HG02763 (cell line): Measurements from ENCODE around the gene NDUFAF3.

Source experiments
- ATAC-seq: cut with Tn5 transposase; IDR thresholded peaks from one replicate; pipeline ENCODE4 v1.9.1; 2021; ENCODE audit warnings: mild to moderate bottlenecking, moderate library complexity; ENCODE audit not compliant: unreplicated experiment

NDUFAF3 gene

DNA sequence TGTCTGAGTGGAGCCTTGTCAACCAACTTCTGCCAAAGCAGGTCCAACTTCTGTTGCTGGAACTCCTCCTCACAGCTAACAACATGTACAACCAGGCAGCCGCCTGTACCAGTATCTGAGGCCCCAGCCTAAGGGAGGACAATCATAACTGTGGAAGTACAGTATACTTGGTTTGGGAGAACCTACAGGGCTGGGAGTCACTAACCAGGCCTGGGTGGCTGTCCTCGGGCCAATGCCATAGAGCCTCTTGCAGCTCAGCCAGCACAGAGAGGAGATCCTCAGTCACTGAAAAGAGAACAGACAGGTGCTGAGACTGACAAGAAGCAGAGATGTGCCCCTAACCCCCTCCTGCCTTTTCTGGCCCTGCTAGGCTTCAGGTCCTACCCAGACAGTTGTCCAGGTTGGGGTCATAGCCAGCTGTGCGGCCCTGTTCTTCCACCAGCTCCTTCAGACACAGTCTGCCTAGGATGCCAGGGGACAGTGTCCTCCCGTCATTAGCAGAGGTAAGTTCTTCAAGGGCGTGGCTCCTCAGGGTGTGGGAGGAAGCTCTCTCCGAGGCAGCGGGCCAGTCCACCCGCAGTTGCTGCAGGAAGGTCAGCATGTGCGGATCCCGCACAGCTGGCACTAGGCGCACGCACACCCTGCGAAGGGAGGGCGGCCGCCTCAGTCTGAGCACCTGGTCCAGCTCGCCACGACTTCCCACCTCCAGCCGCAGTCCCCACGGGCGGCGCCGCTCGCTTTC, 4.5 kb upstream of the NDUFAF3 start:
- ATAC-seq, result no peak

DNA sequence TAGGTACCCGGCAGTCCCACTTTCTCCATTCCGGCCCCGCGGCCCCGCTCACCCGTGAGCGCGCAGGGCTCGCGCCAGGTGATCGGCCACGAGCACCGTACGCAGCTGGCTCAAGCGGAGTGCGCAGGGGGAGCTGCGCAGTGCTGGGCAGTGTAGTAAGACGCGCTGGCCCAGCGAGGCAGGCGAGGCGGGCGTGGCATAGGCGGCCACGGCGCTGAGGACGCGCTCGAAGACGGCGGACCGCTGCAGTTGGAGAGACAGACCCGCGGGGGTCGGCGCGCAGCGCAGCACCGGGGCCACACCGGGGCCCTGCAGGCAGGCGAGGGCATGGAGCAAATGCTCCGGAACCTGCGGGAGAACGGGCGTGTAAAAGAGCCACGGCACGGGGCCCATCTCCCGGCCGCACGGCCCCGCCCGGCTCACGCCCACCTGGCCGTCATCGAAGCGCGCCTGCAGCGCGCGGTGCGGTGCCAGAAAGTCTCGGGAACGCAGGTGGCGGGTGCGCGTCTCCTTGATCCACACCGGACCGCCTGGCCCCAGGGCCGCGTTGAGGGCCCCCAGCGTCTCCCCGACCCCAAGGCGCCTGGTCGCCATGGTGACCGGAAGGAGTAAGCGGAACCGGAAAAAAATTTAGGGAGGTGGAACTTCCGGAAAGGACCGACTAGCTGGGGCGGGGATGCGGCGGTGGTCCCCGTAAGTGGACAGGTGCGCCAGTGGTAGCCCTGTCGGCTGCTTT, 3.8 kb upstream of the NDUFAF3 start, which contains the start of gene DALRD3:
DALRD3 (minus strand) TSS at position 610 of the 736 bp plus-strand sequence; CDS start at position 594, 16 bp downstream.
- ATAC-seq, result no peak

GRCh38 chr3:49018707-49019006, 3.3 kb upstream of the NDUFAF3 start:
- ATAC-seq, result no peak

DNA sequence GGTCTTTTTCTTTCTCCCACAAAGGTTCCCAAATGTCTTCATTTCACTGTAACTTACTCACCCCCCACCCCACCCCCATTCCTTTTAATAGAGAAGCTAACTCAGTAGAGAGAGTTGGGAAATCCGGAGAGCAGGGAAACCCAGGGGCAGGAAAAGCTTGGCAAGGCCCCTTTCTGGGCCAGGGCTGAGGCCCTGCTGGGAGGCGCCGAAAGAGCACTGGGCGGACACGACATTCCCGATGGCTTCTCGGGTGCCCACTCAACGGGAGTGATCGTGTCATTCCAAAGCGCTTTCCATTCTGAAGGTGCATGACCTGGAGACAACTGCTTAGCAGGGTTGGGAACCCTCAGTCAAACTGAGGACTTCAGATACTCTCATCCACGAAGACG, 2.0 kb upstream of the NDUFAF3 start:
- no peak for ATAC-seq

DNA sequence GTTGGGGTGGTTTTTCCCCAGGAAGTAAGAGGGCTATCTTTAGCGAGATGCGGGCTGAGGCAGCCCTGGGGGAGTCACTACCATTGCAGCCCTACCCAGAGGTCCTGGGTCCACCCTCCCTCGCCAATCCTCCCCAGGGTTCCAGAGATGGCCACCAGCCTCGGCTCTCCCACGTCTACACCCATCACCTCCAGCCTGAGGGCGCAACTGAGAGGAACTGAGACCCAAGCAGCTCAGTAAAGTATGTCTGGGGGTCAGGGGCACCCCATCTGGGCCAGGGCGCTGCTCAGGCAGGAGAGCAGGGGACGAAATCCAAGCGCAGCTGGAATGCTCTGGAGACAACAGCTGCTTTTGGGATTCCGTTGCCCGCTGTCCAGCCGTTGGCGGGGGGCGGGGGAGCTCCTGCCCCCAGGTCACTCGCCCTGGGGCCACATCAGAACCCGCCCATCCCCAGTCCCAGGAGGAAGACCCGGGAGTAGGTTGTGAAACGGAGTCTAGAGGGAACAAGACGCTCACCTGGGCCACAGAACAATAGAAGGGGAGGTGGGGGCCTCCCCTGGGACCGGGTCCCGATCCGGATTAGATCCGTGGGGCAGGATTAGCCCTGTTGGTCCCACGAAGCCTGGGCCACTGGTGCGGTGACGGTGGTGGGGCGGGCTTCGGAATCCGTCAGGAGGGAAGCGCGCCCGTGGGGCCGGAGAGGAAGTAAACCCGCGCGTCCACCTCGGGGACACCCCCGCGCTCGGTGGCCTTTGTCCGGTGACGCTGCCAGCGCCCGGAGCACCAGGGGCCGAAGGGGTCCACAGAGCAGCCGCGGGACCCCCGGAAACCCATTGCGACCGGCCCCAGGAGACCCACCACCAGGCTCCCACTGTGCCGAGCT, 1.4 kb upstream of the NDUFAF3 start:
- ATAC-seq, result peak; percentile 2

DNA sequence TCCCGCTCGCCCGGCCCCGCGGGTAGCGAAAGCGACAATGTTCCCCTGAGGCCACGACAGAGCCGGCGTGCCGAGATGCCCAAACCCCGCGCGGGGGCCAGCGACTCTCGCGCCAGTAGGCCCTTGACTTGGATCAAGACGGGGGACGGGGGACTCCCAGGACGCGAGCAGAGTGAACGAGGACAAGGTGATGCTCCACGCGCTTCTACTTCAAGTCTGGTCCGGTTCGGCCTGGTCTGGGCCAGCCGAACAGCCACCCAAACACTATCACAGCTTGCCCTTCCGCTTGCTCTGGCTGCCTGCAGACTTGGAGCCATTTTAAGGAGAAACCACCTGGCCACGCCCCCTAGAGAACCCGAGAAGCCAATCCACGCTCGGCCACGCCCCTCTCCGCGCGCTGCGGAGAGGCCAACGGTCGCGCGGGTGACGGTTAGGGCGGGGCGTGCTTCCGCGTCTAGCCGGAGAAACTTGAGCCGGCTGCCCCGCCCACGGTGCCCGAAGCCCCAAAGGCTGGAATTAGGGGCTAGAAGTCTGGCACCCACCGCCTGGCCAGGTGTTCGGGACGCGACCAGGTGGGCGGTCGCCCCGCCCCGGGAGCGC, 608 bp upstream of the NDUFAF3 start:
- peak; percentile 56 for ATAC-seq

DNA sequence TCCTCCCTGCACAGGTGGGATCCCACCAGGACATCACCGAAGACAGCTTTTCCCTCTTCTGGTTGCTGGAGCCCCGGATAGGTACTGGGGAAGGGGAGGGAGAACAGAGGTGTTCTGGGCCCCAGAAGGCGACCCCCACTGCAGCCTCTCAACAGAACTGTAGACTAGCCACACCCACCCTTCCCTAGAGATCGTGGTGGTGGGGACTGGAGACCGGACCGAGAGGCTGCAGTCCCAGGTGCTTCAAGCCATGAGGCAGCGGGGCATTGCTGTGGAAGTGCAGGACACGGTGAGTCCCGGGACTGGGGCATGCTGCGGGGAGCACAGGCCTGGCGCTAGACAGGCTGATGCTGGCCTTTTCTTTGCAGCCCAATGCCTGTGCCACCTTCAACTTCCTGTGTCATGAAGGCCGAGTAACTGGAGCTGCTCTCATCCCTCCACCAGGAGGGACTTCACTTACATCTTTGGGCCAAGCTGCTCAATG, 809 bp downstream of the NDUFAF3 start:
- ATAC-seq, result no peak

- no peak for ATAC-seq
Observed at GRCh38 chr3:49023775-49024174, 1.9 kb downstream of the NDUFAF3 start.

GRCh38 chr3:49024449-49024848, 2.5 kb downstream of the NDUFAF3 start:
- no peak for ATAC-seq

DNA sequence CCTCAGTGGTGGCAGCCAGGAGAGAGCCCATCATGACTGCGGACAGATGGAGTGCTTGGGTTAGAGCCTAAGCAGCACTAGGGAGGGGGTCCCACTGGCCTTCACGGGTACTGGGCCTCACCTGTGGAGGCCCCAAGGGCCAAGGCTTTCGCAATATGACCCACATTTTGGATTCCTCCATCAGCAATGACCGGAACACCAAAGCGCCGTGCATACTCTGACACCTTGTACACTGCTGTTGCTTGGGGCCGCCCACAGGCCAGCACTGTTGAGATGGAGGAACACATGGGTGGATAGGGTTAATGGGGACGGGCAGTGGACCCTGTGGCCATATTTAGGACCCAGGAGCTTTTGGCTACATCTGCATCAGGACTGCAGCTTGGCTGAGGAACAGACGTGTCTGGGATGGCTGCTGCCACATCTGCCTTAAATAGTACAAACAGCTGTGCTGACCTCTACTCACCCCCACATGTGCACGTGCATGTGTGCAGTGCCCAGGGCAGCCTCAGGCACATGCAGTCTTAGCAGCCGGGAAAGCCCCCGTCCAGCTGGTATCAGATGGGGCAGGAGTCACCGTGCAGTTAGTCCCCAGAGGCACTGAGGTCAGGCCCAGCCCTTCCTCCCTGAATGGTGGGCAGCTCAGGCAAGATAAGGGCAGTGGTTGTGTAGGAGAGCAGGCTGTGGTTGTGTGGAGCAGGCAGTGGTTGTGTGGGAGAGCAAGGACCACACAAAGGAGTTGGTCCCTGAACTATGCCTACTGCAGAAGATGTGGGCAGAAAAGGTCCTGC, 3.3 kb downstream of the NDUFAF3 start:
- no peak for ATAC-seq

DNA sequence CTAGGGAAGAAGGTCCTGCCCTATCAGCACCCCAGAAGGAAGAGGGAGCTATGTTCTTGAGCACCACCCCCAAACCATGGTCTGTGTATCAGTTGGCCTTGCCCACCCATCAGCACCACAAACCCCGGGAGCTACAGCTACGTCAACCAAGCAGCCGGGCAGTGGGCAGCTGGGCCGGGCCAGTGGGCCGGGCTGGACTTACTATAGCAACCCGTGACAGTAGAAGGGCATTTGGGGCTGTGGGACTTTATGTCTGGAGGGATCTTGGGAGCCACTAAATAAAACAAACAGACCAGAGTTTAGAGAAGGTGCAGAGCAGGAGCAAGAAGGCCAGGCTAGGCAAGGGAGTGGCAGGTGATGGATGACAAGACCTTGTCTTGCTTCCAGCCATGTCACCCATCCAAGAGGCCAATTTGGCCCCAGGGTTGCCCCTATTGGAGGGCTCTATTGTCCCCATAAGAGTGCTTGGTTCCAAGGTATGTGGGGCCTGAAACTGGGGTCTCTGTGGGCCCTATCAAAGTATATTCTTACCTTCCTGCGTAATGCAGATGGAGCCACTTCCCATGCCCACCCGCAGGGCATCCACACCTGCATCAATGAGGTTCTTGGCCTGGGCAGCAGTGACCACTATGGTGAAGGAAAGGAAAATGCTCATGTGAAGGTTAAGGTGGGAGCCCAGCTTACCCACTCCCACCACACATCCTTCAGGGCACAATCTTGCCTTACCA, 4.0 kb downstream of the NDUFAF3 start:
- ATAC-seq, result no peak

DNA sequence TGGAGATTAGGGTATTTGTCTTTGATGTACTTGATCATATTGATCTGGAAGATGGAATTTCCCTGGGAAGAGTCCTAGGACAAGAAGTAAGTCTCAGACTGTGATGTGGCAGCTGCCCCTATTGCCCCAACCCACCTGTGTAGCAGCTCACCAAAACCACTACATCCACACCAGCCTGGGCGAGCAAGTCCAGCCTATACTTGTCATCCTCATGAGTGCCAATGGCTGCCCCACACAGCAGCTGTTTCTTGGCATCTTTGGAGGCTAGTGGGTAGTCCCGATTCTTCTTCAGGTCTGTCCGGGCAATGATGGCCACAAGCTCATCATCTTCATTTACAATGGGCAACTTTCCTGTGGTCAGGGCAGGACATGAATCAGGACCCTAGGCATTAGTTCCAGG, 4.6 kb downstream of the NDUFAF3 start:
- no peak for ATAC-seq

- ATAC-seq, result no peak
Observed at GRCh38 chr3:49027634-49028033, 5.7 kb downstream of the NDUFAF3 start.

DNA sequence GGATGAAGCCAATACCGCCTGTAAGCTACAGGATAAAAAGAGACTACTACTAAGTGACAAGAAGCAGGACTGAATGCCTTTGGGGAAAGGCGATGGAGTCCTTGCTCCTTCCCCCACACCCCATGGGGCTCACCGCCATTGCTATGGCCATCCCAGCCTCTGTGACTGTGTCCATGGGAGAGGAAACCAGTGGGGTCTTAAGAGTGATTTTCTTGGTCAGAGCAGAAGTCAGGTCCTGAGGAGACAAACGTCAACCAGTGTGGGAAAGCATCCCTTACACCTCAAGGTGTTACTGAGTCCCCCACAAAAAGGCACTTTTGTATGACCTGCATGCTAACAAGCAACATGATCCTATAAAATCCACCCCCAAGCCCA, 6.4 kb downstream of the NDUFAF3 start:
- ATAC-seq, result no peak

DNA sequence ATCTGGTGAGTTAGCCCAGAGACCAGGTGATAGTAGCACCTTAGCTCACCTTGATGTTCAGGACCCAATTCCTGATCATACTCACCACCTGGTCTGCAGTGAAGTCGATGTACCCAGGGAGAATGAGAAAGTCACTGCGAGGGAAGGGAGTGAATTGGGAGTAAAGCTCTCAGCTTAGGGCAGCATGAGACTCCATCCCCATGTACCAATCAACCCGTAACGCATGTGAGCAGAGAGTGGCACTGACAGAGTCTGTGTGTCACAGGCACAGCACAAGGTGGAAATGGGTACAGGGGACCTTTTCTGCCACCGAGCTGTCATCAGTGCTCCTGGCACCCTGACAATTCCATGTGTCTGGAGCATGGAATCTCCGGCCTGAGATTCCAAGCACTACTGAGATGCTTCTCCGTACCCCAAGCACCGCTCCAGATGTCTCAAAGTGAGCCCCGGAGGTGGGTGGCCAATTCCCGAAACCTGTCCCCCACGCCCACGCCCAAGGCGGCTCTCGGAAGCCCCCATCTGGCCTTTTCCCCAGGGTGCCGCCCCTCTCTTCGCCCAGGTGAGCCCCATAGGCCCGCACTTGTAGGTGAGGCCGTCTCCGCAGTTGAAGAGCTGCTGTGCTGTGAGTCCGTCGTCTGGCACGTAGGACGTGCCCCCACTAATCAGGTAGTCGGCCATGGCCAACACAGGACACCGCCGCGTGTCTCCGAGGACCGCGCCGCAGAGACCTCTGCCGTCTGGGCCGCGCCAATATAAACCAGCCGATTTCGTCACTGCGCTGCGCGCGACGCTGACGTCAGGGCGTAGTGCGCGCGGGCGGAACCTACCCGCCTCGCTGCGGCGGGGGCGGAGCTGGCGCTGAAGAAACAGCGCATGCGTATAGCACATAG, 7.0 kb downstream of the NDUFAF3 start, which contains the start of gene IMPDH2:
IMPDH2 (minus strand) TSS at position 726 of the 890 bp plus-strand sequence; CDS start at position 678, 48 bp downstream.
- peak; percentile 91 for ATAC-seq

GRCh38 chr3:49029563-49029884, 7.6 kb downstream of the NDUFAF3 start:
- ATAC-seq, result no peak

- no peak for ATAC-seq
Observed at GRCh38 chr3:49030321-49030720, 8.4 kb downstream of the NDUFAF3 start.

- ATAC-seq, result no peak
Observed at GRCh38 chr3:49032646-49033304, 10.9 kb downstream of the NDUFAF3 start.
